Common myeloid progenitor, CD34-positive (primary cell): ENCODE measurements around the gene PSMC4.

ENCODE experiments used
- CTCF ChIA-PET: fragments of 350-600 bp; sonication (Branson Sonifier 250); formaldehyde crosslinking; loops from one replicate; lab custom pipeline; 2021; ENCODE audit warnings: antibody characterized with exemption; lab: Charles Lee
- POLR2A ChIA-PET: fragments of 350-600 bp; sonication (Branson Sonifier 250); formaldehyde crosslinking; loops from one replicate; lab custom pipeline; 2021; ENCODE audit warnings: antibody characterized with exemption; lab: Charles Lee
- DNase-seq, 3 donors: peaks; one replicate each; pipeline versions ENCODE4 v3.0.0 to v3.0.0-alpha.2; 2013
- H3K27ac ChIP-seq, 2 experiments: 1 replicate in 1 of 2; 2 replicates in 1 of 2; pipeline ENCODE4 v1.7.0; 2013; ENCODE audit warnings: inconsistent platforms in 2 of 2, low read length in 2 of 2, mild to moderate bottlenecking in 2 of 2, low read depth in 1 of 2, moderate library complexity in 1 of 2; ENCODE audit not compliant: severe bottlenecking in 2 of 2, insufficient read depth in 1 of 2, poor library complexity in 1 of 2
- H3K27me3 ChIP-seq, 5 experiments: replicated peaks in 2 of 5; 1 replicate in 3 of 5; 2 replicates in 2 of 5; pipeline versions ENCODE4 v1.6.1 to v1.7.0; 2013; ENCODE audit warnings: low read length in 4 of 5, mild to moderate bottlenecking in 2 of 5, moderate library complexity in 2 of 5, inconsistent platforms in 1 of 5; ENCODE audit not compliant: insufficient read depth in 5 of 5, control insufficient read depth in 4 of 5
- H3K36me3 ChIP-seq, 4 experiments: 1 replicate in 2 of 4; 2 replicates in 2 of 4; pipeline versions ENCODE4 v1.6.1 to v1.7.0; 2013; ENCODE audit warnings: low read length in 3 of 4, control low read depth in 1 of 4, mild to moderate bottlenecking in 1 of 4; ENCODE audit not compliant: control insufficient read depth in 4 of 4, insufficient read depth in 4 of 4
- H3K4me1 ChIP-seq, 4 experiments: 1 replicate in 3 of 4; 2 replicates in 1 of 4; pipeline versions ENCODE4 v1.6.1 to v1.7.1; 2013; ENCODE audit warnings: low read length in 3 of 4, mild to moderate bottlenecking in 3 of 4, control low read depth in 1 of 4, inconsistent platforms in 1 of 4, moderate library complexity in 1 of 4; ENCODE audit not compliant: control insufficient read depth in 4 of 4, insufficient read depth in 4 of 4; ENCODE audit errors: control extremely low read depth in 1 of 4
- H3K4me3 ChIP-seq, 7 experiments: 1 replicate in 4 of 7; 2 replicates in 3 of 7; pipeline versions ENCODE4 v1.5.1 to v1.7.0; 2013; ENCODE audit warnings: mild to moderate bottlenecking in 7 of 7, low read length in 6 of 7, moderate library complexity in 6 of 7, inconsistent platforms in 2 of 7, low read depth in 2 of 7, control low read depth in 1 of 7; ENCODE audit not compliant: insufficient read depth in 4 of 7, control insufficient read depth in 1 of 7; ENCODE audit errors: extremely low read depth in 1 of 7
- H3K9me3 ChIP-seq, 5 experiments: 1 replicate in 4 of 5; 2 replicates in 1 of 5; pipeline versions ENCODE4 v1.6.1 to v1.7.1; 2013; ENCODE audit warnings: low read length in 4 of 5, mild to moderate bottlenecking in 2 of 5, inconsistent platforms in 1 of 5, low read depth in 1 of 5, moderate library complexity in 1 of 5; ENCODE audit not compliant: control insufficient read depth in 4 of 5, insufficient read depth in 2 of 5; ENCODE audit errors: control extremely low read depth in 1 of 5
- WGBS: methylation state at CpG from one replicate; pipeline ENCODE4 v1.1.5; 2013; ENCODE audit not compliant: insufficient coverage; 5-methylcytosine and 5-hydroxymethylcytosine counted together

PSMC4 gene

DNA sequence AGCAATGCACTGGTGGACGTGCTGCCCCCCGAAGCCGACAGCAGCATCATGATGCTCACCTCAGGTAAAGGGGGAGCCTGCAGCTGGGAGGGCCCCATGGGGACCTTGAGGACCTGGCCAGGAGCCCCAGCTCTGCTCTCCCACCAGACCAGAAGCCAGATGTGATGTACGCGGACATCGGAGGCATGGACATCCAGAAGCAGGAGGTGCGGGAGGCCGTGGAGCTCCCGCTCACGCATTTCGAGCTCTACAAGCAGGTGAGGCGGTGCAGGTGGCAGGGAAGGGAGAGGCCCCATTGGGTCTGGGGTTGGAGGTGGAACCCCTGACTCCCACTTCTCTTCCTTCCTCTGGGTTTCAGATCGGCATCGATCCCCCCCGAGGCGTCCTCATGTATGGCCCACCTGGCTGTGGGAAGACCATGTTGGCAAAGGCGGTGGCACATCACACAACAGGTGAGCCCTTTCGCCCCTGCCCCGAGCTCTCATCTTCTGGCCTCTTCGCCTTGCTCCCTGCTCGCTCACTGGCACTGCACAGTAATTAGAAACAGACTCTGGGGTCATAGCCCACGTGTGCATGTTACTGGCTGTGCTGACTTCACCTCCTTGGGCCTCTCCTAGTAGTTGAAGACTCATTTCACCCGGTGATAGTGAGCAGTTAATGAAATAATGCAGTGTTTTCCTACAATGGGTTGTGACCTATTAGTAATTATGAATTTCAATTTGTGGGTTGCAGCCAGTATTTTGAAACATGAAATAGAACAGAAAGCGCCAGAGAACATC, 3.6 kb downstream of the PSMC4 start:
- Histone ChIP-seq H3K36me3 (peaks cover 7 to 54% (median 38%) of the 10 kb centered on the region in 4 experiments), H3K4me1 (peaks cover 4 to 19% (median 17%) of the 10 kb centered on the region in 4 experiments), H3K27ac (no peak overlapping the region), H3K27me3 (peaks cover 0 to 6% (median 0%) of the 10 kb centered on the region in 5 experiments), H3K4me3 (no peak overlapping the region), H3K9me3 (no peaks in the 10 kb centered on the region)
- ChIA-PET CTCF (no interaction called here), POLR2A (no interaction called here)
- 95% methylated on average over 13 of the region's 24 CpGs for WGBS
- no peak for DNase-seq

DNA sequence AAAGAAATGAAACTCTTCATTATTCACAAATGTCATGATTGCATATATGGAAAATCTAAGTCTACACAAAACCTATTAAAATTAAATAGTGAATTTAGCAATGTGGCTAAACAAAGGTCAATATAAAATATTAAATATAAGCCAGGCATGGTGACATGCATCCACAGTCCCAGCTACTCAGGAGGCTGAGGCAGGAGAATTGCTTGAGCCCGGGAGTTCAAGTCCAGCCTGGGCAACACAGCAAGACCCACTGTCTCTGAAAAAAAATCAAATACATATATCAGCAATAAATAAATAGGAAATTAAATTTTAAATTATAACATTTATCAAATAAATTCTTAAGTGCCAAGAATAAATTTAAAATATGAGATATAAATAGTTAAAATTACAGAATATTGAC, 11.9 kb downstream of the PSMC4 start:
- Histone ChIP-seq H3K27ac (no peak overlapping the region), H3K4me1 (no peaks in the 10 kb centered on the region), H3K36me3 (peaks cover 7 to 50% (median 35%) of the 10 kb centered on the region in 4 experiments), H3K9me3 (peaks cover 3 to 32% (median 10%) of the 10 kb centered on the region in 5 experiments), H3K4me3 (no peak overlapping the region), H3K27me3 (no peaks in the 10 kb centered on the region)
- ChIA-PET POLR2A (no interaction called here), CTCF (no interaction called here)
- no CpG with 5 or more reads among the region's 1 CpG for WGBS
- no peak for DNase-seq

DNA sequence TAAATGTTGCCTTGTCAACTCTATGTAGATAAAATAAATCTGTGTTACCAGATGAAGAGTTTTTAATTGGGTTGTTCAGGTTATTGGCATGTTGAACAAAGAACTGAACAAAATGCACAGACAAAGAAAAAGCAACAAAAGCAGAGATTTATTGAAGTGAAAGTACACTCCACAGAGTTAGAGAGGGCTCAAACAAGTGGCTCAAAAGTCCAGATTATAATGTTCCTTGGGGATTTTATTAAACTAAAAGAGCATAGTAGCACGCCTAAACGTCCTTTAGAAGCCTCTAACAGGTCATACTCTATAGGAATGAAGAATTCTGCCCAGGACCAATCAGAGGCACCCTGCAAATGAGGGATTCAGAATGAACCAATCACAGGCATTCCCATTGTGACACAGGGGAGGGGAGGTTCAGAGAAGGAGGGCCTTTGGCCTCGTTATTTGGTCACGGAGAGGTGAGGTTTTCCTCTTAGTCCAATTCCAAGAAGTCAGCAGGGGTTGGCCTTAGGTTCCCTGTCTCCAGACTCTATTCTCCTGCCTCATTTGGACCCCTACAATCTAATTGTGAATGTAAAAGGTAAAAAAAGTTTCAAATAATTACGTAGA, 12.8 kb downstream of the PSMC4 start:
- no peak overlapping the region for H3K27ac ChIP-seq
- no peaks in the 10 kb centered on the region for H3K4me1 ChIP-seq
- ChIA-PET CTCF (no interaction called here), POLR2A (no interaction called here)
- H3K36me3 ChIP-seq, result peaks cover 7 to 42% (median 31%) of the 10 kb centered on the region in 4 experiments
- WGBS, result no CpG with 5 or more reads among the region's 5 CpGs
- H3K9me3 ChIP-seq, result peaks cover 3 to 32% (median 10%) of the 10 kb centered on the region in 5 experiments
- H3K27me3 ChIP-seq, result no peaks in the 10 kb centered on the region
- no peak overlapping the region for H3K4me3 ChIP-seq
- peak in 1 of 3 donors; percentile 15 for DNase-seq

DNA sequence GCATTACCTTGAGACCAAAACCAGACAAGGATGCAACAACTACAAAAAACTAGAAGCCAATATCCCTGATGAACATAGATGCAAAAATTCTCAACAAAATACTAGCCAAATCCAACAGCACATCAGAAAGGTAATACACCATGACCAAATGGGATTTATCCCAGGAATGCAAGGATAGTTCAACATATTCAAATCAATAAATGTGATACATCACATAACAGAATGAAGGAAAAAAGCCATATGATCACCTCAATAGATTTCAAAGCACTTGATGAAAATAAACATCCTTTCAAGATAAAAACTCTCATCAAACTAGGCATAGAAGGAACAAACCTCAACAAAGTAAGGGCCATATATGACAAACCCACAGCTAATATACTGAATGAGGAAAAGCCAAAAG, 15.7 kb downstream of the PSMC4 start:
- peaks cover 3 to 16% (median 7%) of the 10 kb centered on the region in 4 experiments for H3K36me3 ChIP-seq
- peaks cover 3 to 32% (median 10%) of the 10 kb centered on the region in 5 experiments for H3K9me3 ChIP-seq
- no peak for DNase-seq
- no peaks in the 10 kb centered on the region for H3K27me3 ChIP-seq
- no peaks in the 10 kb centered on the region for H3K4me1 ChIP-seq
- ChIA-PET POLR2A (no interaction called here), CTCF (no interaction called here)
- H3K27ac ChIP-seq, result no peak overlapping the region
- H3K4me3 ChIP-seq, result no peak overlapping the region

DNA sequence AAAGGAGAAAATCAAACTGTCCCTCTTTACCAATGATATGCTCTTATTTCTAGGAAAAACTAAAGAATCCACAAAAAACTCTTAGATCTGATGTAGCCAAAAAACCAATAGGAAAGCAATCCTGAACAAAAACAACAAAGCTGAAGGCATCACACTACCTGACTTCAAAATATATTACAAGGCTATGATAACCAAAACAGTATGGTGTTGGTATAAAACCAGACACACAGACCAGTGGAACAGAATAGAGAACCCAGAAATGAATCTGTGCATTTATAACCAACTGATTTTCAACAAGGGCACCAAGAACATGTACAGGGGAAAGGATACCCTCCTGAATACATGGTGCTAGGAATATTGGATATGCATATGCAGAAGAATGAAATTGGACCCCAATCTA, 16.2 kb downstream of the PSMC4 start:
- H3K4me3 ChIP-seq, result no peak overlapping the region
- H3K27me3 ChIP-seq, result no peaks in the 10 kb centered on the region
- POLR2A ChIA-PET, result no interaction called here
- CTCF ChIA-PET, result no interaction called here
- H3K9me3 ChIP-seq, result peaks cover 3 to 32% (median 10%) of the 10 kb centered on the region in 5 experiments
- H3K27ac ChIP-seq, result no peak overlapping the region
- no peaks in the 10 kb centered on the region for H3K4me1 ChIP-seq
- DNase-seq, result no peak
- H3K36me3 ChIP-seq, result peaks cover 0 to 12% (median 6%) of the 10 kb centered on the region in 4 experiments

DNA sequence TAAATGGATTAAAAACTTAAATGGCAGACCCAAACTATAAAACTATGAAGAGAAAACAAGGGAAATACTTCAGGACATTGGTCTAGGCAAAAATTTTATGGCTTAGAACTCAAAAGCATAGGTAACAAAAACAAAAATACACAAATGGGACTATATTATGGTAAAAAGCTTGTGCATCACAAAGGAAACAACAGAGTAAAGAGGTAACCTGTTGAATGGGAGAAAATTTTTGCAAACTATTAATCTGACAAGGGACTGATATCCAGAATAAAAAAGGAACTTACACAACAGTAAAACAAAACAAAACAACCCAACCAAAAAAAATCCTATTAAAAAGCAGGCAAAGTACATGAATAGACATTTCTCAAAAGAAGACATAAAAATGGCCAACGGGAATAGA, 16.6 kb downstream of the PSMC4 start:
- no CpG with 5 or more reads among the region's 1 CpG for WGBS
- H3K27ac ChIP-seq, result no peak overlapping the region
- ChIA-PET POLR2A (no interaction called here), CTCF (no interaction called here)
- no peaks in the 10 kb centered on the region for H3K27me3 ChIP-seq
- H3K9me3 ChIP-seq, result peaks cover 3 to 32% (median 10%) of the 10 kb centered on the region in 5 experiments
- no peak for DNase-seq
- no peaks in the 10 kb centered on the region for H3K4me1 ChIP-seq
- peaks cover 0 to 8% (median 4%) of the 10 kb centered on the region in 4 experiments for H3K36me3 ChIP-seq
- no peak overlapping the region for H3K4me3 ChIP-seq

DNA sequence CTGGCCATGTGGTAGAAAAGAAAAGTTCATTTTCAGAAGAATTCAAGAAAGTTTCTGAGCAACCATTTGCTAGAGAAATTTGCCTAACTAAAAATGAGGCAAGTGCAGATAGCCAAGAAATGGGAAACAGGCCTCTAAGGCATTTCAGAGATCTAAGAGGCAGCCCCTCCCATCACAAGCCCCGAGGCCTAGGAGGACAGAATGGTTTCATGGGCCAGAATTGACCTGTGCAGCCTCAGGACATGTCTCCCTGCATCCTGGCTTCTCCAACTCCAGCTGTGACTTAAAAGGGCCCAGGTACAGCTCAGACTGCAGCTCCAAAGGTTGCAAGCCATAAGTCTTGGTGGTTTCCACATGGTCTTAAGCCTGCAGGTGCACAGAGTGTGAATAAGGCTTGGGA, 22.6 kb downstream of the PSMC4 start:
- Histone ChIP-seq H3K9me3 (peaks cover 0 to 12% (median 8%) of the 10 kb centered on the region in 5 experiments), H3K36me3 (peaks cover 0 to 4% (median under 1%) of the 10 kb centered on the region in 4 experiments), H3K27ac (no peak overlapping the region), H3K27me3 (no peaks in the 10 kb centered on the region), H3K4me3 (no peak overlapping the region), H3K4me1 (peaks cover 12 to 21% (median 13%) of the 10 kb centered on the region in 4 experiments)
- 100% methylated on average over 1 of the region's 1 CpG for WGBS
- ChIA-PET CTCF (no interaction called here), POLR2A (no interaction called here)
- no peak for DNase-seq
